Measurements from ENCODE around the gene NEU4. TPM values are rescaled to one million over a fixed set of nuclear protein-coding genes. Genes with fewer than 3 reads are reported as not detected.
A peak's percentile ranks its signal among the peaks of the same experiment; 100 is the strongest.

Gene NEU4
- total RNA-seq, 1 donor from 2014 or later, result 3.2 TPM

GRCh38 chr2:241844066-241844728 is 35.2 kb downstream of the NEU4 start:
- Mint-ChIP-seq H3K36me3 (ENCODE audit: low read depth) (peaks cover 14% of the 10 kb centered on the region), H3K9me3 (no peaks in the 10 kb centered on the region), H3K27me3 (ENCODE audit: low read depth) (peaks cover 2% of the 10 kb centered on the region), H3K4me3 (ENCODE audit: low read depth) (peak overlapping the region; percentile 72), H3K4me1 (ENCODE audit: low read depth) (peaks cover 31% of the 10 kb centered on the region), H3K27ac (peak overlapping the region; percentile 88)
- intact Hi-C loops (cut with micrococcal nuclease), result loop anchor here (1.0 to 5.0 kb wide), 2 partner anchors 15 to 42 kb away; no protein-coding TSS in a partner anchor
- DNase-seq (ENCODE audit: low spot score), result peak; percentile 85

GRCh38 chr2:241844831-241845578 is 36.0 kb downstream of the NEU4 start:
- Mint-ChIP-seq H3K4me3 (ENCODE audit: low read depth) (peak overlapping the region; percentile 72), H3K36me3 (ENCODE audit: low read depth) (peaks cover 14% of the 10 kb centered on the region), H3K4me1 (ENCODE audit: low read depth) (peaks cover 31% of the 10 kb centered on the region), H3K9me3 (no peaks in the 10 kb centered on the region), H3K27me3 (ENCODE audit: low read depth) (no peaks in the 10 kb centered on the region), H3K27ac (peak overlapping the region; percentile 88)
- no peak for DNase-seq (ENCODE audit: low spot score)
- intact Hi-C loops (cut with micrococcal nuclease), result loop anchor here (1.0 to 5.0 kb wide), 2 partner anchors 14 to 43 kb away; no protein-coding TSS in a partner anchor

GRCh38 chr2:241846406-241846805 is 37.4 kb downstream of the NEU4 start:
- Mint-ChIP-seq H3K27me3 (ENCODE audit: low read depth) (no peaks in the 10 kb centered on the region), H3K4me3 (ENCODE audit: low read depth) (peak overlapping the region; percentile 72), H3K36me3 (ENCODE audit: low read depth) (peaks cover 16% of the 10 kb centered on the region), H3K9me3 (no peaks in the 10 kb centered on the region), H3K4me1 (ENCODE audit: low read depth) (peaks cover 31% of the 10 kb centered on the region), H3K27ac (peak overlapping the region; percentile 90)
- intact Hi-C loops (cut with micrococcal nuclease), result no loop called here
- DNase-seq (ENCODE audit: low spot score), result no peak

GRCh38 chr2:241848761-241849615 is 40.0 kb downstream of the NEU4 start:
- peaks cover 17% of the 10 kb centered on the region for H3K36me3 Mint-ChIP-seq (ENCODE audit: low read depth)

GRCh38 chr2:241849616-241850543 is 40.9 kb downstream of the NEU4 start:
- H3K36me3 Mint-ChIP-seq (ENCODE audit: low read depth), result peaks cover 17% of the 10 kb centered on the region
- intact Hi-C loops (cut with micrococcal nuclease), result no loop called here
- no peak for DNase-seq (ENCODE audit: low spot score)
- peaks cover 18% of the 10 kb centered on the region for H3K4me1 Mint-ChIP-seq (ENCODE audit: low read depth)
- no peak overlapping the region for H3K27ac Mint-ChIP-seq
- no peak overlapping the region for H3K4me3 Mint-ChIP-seq (ENCODE audit: low read depth)
- no peaks in the 10 kb centered on the region for H3K27me3 Mint-ChIP-seq (ENCODE audit: low read depth)
- no peaks in the 10 kb centered on the region for H3K9me3 Mint-ChIP-seq

More at GRCh38 chr2:241848761-241849615, 40.0 kb downstream of the NEU4 start:
- no peak for DNase-seq (ENCODE audit: low spot score)
- H3K4me3 Mint-ChIP-seq (ENCODE audit: low read depth), result no peak overlapping the region
- H3K27ac Mint-ChIP-seq, result no peak overlapping the region
- no peaks in the 10 kb centered on the region for H3K27me3 Mint-ChIP-seq (ENCODE audit: low read depth)
- H3K4me1 Mint-ChIP-seq (ENCODE audit: low read depth), result peaks cover 22% of the 10 kb centered on the region
- H3K9me3 Mint-ChIP-seq, result no peaks in the 10 kb centered on the region
- intact Hi-C loops (cut with micrococcal nuclease), result no loop called here

- DNase-seq (ENCODE audit: low spot score), result no peak
- intact Hi-C loops (cut with micrococcal nuclease), result no loop called here
- H3K27ac Mint-ChIP-seq, result no peak overlapping the region
- H3K36me3 Mint-ChIP-seq (ENCODE audit: low read depth), result peaks cover 13% of the 10 kb centered on the region
- no peaks in the 10 kb centered on the region for H3K9me3 Mint-ChIP-seq
- H3K27me3 Mint-ChIP-seq (ENCODE audit: low read depth), result no peaks in the 10 kb centered on the region
- no peak overlapping the region for H3K4me3 Mint-ChIP-seq (ENCODE audit: low read depth)
- peaks cover 11% of the 10 kb centered on the region for H3K4me1 Mint-ChIP-seq (ENCODE audit: low read depth)
Measured at GRCh38 chr2:241850544-241851324, 41.7 kb downstream of the NEU4 start.

- no peak for DNase-seq (ENCODE audit: low spot score)
- Mint-ChIP-seq H3K27me3 (ENCODE audit: low read depth) (no peaks in the 10 kb centered on the region), H3K36me3 (ENCODE audit: low read depth) (peaks cover 10% of the 10 kb centered on the region), H3K27ac (no peak overlapping the region), H3K4me1 (ENCODE audit: low read depth) (peaks cover 5% of the 10 kb centered on the region), H3K4me3 (ENCODE audit: low read depth) (no peak overlapping the region), H3K9me3 (no peaks in the 10 kb centered on the region)
- intact Hi-C loops (cut with micrococcal nuclease), result no loop called here
Measured at GRCh38 chr2:241851325-241852115, 42.5 kb downstream of the NEU4 start.

GRCh38 chr2:241852116-241852980 is 43.4 kb downstream of the NEU4 start:
- Mint-ChIP-seq H3K27ac (no peak overlapping the region), H3K4me1 (ENCODE audit: low read depth) (peaks cover 6% of the 10 kb centered on the region), H3K9me3 (no peaks in the 10 kb centered on the region), H3K4me3 (ENCODE audit: low read depth) (no peak overlapping the region), H3K36me3 (ENCODE audit: low read depth) (peaks cover 13% of the 10 kb centered on the region), H3K27me3 (ENCODE audit: low read depth) (no peaks in the 10 kb centered on the region)
- intact Hi-C loops (cut with micrococcal nuclease), result no loop called here
- DNase-seq (ENCODE audit: low spot score), result no peak

GRCh38 chr2:241852981-241853631 is 44.1 kb downstream of the NEU4 start:
- no peak for DNase-seq (ENCODE audit: low spot score)
- H3K9me3 Mint-ChIP-seq, result no peaks in the 10 kb centered on the region
- H3K27ac Mint-ChIP-seq, result no peak overlapping the region
- intact Hi-C loops (cut with micrococcal nuclease), result no loop called here
- no peak overlapping the region for H3K4me3 Mint-ChIP-seq (ENCODE audit: low read depth)
- no peaks in the 10 kb centered on the region for H3K27me3 Mint-ChIP-seq (ENCODE audit: low read depth)
- peaks cover 16% of the 10 kb centered on the region for H3K36me3 Mint-ChIP-seq (ENCODE audit: low read depth)
- H3K4me1 Mint-ChIP-seq (ENCODE audit: low read depth), result peaks cover 9% of the 10 kb centered on the region

All from activated T-helper 2 cell treated with anti-CD3 and anti-CD28 coated beads, Interferon-gamma antibody, Interleukin-2, Interleukin-4, amounts not matched to agents 10 μg/mL and 5 μg/mL and 100 μg/mL, durations not matched to agents 14 hours and 24 hours and 36 hours (primary cell).